Stromal cell of bone marrow (primary cell): ENCODE data around the gene MAMDC2.

Experiments used
- DNase-seq: peaks from one replicate; pipeline ENCODE4 v3.0.0-alpha.2; 2012; ENCODE audit warnings: low read depth

Gene MAMDC2

GRCh38 chr9:70260606-70261005, 217.0 kb downstream of the MAMDC2 start:
- DNase-seq, result no peak

GRCh38 chr9:70261131-70261870, 217.7 kb downstream of the MAMDC2 start:
- no peak for DNase-seq

GRCh38 chr9:70262366-70262765, 218.7 kb downstream of the MAMDC2 start:
- no peak for DNase-seq

GRCh38 chr9:70262948-70263347, 219.3 kb downstream of the MAMDC2 start:
- no peak for DNase-seq

- peak; percentile 14 for DNase-seq
These were observed 219.8 kb downstream of the MAMDC2 start for GRCh38 chr9:70263421-70263820.
